Stomach (tissue), 4 donors: Measurements from ENCODE around the gene EFCAB5.

Experiments used
- EP300 ChIP-seq: sonication (generic); formaldehyde crosslinking; IDR thresholded peaks from one replicate; pipeline ENCODE4 v1.6.1; 2017; ENCODE audit warnings: antibody characterized with exemption
- POLR2A ChIP-seq, 4 donors: fragments of 450-650 bp; IDR thresholded peaks; one replicate each; pipeline ENCODE4 v1.6.1; 2016; ENCODE audit warnings: antibody characterized with exemption in 4 of 4, control low read depth in 2 of 4, mild to moderate bottlenecking in 1 of 4, moderate library complexity in 1 of 4
- POLR2AphosphoS5 ChIP-seq, 3 donors: sonication (generic); formaldehyde crosslinking; IDR thresholded peaks; one replicate each; pipeline ENCODE4 v1.6.1; 2016; ENCODE audit warnings: antibody characterized with exemption in 3 of 3
- TF ChIP-seq, protein P1 (sequence below), 7 experiments: fragments of 450-650 bp in 4 of 7; fragments of 200-600 bp in 3 of 7; sonication (generic) in 3 of 7; IDR thresholded peaks; one replicate each; pipeline ENCODE4 v1.5.1; 2016 to 2019; ENCODE audit warnings: antibody characterized with exemption in 7 of 7, control low read depth in 2 of 7, mild to moderate bottlenecking in 1 of 7

DNA sequence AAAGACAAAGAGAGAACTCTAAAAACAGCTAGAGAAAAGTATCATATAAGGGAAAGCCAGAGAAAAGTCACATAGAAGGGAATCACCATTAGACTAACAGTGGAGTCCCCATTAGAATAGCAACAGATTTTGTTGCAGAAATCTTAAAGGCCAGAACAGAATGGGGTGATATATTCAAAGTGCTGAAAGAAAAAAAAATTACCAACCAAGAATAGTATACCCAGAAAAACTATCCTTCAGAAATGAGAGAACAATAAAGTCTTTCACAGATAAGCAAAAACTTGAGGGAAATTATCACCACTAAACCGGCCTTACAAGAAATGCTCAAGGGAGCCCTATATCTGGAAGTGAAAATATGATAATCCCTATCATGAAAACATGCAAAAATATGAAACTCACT is 123.3 kb downstream of the EFCAB5 start:
- TF ChIP-seq, protein P1, sequence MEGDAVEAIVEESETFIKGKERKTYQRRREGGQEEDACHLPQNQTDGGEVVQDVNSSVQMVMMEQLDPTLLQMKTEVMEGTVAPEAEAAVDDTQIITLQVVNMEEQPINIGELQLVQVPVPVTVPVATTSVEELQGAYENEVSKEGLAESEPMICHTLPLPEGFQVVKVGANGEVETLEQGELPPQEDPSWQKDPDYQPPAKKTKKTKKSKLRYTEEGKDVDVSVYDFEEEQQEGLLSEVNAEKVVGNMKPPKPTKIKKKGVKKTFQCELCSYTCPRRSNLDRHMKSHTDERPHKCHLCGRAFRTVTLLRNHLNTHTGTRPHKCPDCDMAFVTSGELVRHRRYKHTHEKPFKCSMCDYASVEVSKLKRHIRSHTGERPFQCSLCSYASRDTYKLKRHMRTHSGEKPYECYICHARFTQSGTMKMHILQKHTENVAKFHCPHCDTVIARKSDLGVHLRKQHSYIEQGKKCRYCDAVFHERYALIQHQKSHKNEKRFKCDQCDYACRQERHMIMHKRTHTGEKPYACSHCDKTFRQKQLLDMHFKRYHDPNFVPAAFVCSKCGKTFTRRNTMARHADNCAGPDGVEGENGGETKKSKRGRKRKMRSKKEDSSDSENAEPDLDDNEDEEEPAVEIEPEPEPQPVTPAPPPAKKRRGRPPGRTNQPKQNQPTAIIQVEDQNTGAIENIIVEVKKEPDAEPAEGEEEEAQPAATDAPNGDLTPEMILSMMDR (IDR thresholded peaks at IDR 0.05): no peak
- TF ChIP-seq POLR2A (IDR thresholded peaks at IDR 0.05) (no peak), POLR2AphosphoS5 (IDR thresholded peaks at IDR 0.05) (no peak), EP300 (no peak)
